HepG2 (cell line): Measurements from ENCODE around the gene ZBTB7C. TPM values are rescaled to one million over a fixed set of nuclear protein-coding genes. Genes with fewer than 3 reads are reported as not detected.

Experiments used
- ATAC-seq: fragments of 200-7000 bp; cut with Tn5 transposase; 3 replicates; pipeline ENCODE4 v1.9.1; 2020; ENCODE audit warnings: mild to moderate bottlenecking, moderate library complexity
- BruUV-seq: library from RNA; stranded (reverse); fragments of 400-500 nt; replicated peaks from 2 replicates; lab custom pipeline; 2021; lab: Mats Ljungman, UMichigan
- CTCF ChIA-PET: fragments of 300-600 bp; formaldehyde crosslinking; extraction: SDS; loops from one replicate; lab custom pipeline; 2021; ENCODE audit warnings: low total read pairs, inconsistent platforms, low intra/inter-chr PET ratio; lab: Yijun Ruan, JAX
- POLR2A ChIA-PET: fragments of 350-600 bp; sonication (Branson Sonifier 250); formaldehyde crosslinking; loops from one replicate; lab custom pipeline; 2020; ENCODE audit warnings: antibody characterized with exemption, inconsistent platforms; lab: Yijun Ruan, JAX
- DNase-seq: peaks from one replicate; pipeline ENCODE4 v3.0.0-alpha.2; 2015; ENCODE audit warnings: low spot score
- FAIRE-seq: peaks from 3 replicates; lab custom pipeline; 2011; peaks lifted over from hg19 to GRCh38; lab: Jason Lieb, UNC
- H2AFZ ChIP-seq: one replicate; pipeline ENCODE4 v1.6.1; 2011; ENCODE audit warnings: low read length, inconsistent platforms
- H3K27ac ChIP-seq: fragments of 300-600 bp; 3 replicates; pipeline ENCODE4 v1.8.0; 2011; ENCODE audit warnings: mixed run types, mild to moderate bottlenecking, mixed read lengths, low read length, inconsistent platforms; ENCODE audit not compliant: insufficient read depth; ENCODE audit errors: extremely low read length
- H3K27me3 ChIP-seq, 2 experiments: fragments of 200-600 bp in 1 of 2; 2 replicates in 1 of 2; 3 replicates in 1 of 2; pipeline versions ENCODE4 v1.6.0 to v1.8.0; 2011; ENCODE audit warnings: low read length in 2 of 2, mild to moderate bottlenecking in 2 of 2, moderate library complexity in 2 of 2, inconsistent platforms in 1 of 2; ENCODE audit not compliant: insufficient read depth in 2 of 2, control insufficient read depth in 1 of 2
- H3K36me3 ChIP-seq, 2 experiments: fragments of 200-600 bp in 1 of 2; replicated peaks in 1 of 2; 2 replicates in 1 of 2; 3 replicates in 1 of 2; pipeline versions ENCODE4 v1.5.1 to v1.8.0; 2011; ENCODE audit warnings: low read length in 2 of 2, inconsistent platforms in 1 of 2; ENCODE audit not compliant: insufficient read depth in 2 of 2, control insufficient read depth in 1 of 2
- H3K4me1 ChIP-seq: 2 replicates; pipeline ENCODE4 v1.5.1; 2012; ENCODE audit warnings: low read length, inconsistent platforms; ENCODE audit not compliant: insufficient read depth
- H3K4me2 ChIP-seq: 2 replicates; pipeline ENCODE4 v1.6.0; 2011; ENCODE audit warnings: low read depth, low read length, inconsistent platforms
- H3K4me3 ChIP-seq, 3 experiments: fragments of 200-600 bp in 1 of 3; sonication (generic), shearing (Covaris generic) in 1 of 3; replicated peaks in 1 of 3; 2 replicates each; pipeline ENCODE4 v1.5.1; 2011 to 2016; ENCODE audit warnings: low read length in 3 of 3, inconsistent platforms in 2 of 3, low read depth in 2 of 3, mild to moderate bottlenecking in 2 of 3, control low read depth in 1 of 3, mixed read lengths in 1 of 3; ENCODE audit not compliant: insufficient read depth in 1 of 3
- H3K79me2 ChIP-seq: one replicate; pipeline ENCODE4 v1.6.1; 2011; ENCODE audit warnings: low read length, inconsistent platforms; ENCODE audit not compliant: insufficient read depth
- H3K9ac ChIP-seq: 2 replicates; pipeline ENCODE4 v1.6.0; 2011; ENCODE audit warnings: mild to moderate bottlenecking, low read depth, low read length, inconsistent platforms; ENCODE audit not compliant: insufficient read depth
- H3K9me3 ChIP-seq: 2 replicates; pipeline ENCODE4 v1.5.1; 2012; ENCODE audit warnings: mild to moderate bottlenecking, low read length
- H4K20me1 ChIP-seq: 2 replicates; pipeline ENCODE4 v1.6.0; 2011; ENCODE audit warnings: inconsistent platforms, mild to moderate bottlenecking, low read length, moderate library complexity; ENCODE audit not compliant: insufficient read depth
- ATF3 ChIP-seq: sonication (generic); formaldehyde crosslinking; IDR thresholded peaks from 2 replicates; pipeline ENCODE4 v1.4.0; 2020; ENCODE audit warnings: missing genetic modification reagents
- KLF15 ChIP-seq: sonication (generic); formaldehyde crosslinking; IDR thresholded peaks from 2 replicates; pipeline ENCODE4 v1.8.1; 2023; ENCODE audit warnings: borderline replicate concordance, mild to moderate bottlenecking, inconsistent platforms, missing genetic modification reagents, mixed read lengths
- WGBS: methylation state at CpG from one replicate; pipeline ENCODE4 v1.1.6; 2017; ENCODE audit warnings: low lambda C conversion rate; 5-methylcytosine and 5-hydroxymethylcytosine counted together
- in situ Hi-C: cut with HindIII; loops from 2 replicates; pipeline ENCODE4 v1.10.0; 2017; ENCODE audit warnings: low pct_unique_long_range_greater_than_20kb; ENCODE audit not compliant: extremely low pct_ligation_motif_present
- intact Hi-C: fragments of 100-400 bp; cut with micrococcal nuclease; formaldehyde crosslinking; loops from one replicate; pipeline ENCODE4 v1.10.0; 2022; ENCODE audit not compliant: unreplicated experiment
- polyA plus RNA-seq, 8 experiments: library from polyadenylated mRNA; depleted of rRNA in 3 of 8; stranded (reverse) in 7 of 8; unstranded in 1 of 8; fragments of >200 nt; fragmentation: Illumina TruSeq in 4 of 8; extraction: Trizol in 4 of 8; gene quantifications; 2 replicates each; pipeline versions ENCODE4 v1.2.1 to v1.2.3, GENCODE V29; 2011 to 2016; ENCODE audit warnings: low read depth in 4 of 8, missing spikeins in 1 of 8, mixed read lengths in 1 of 8; ENCODE audit not compliant: insufficient read depth in 1 of 8
- total RNA-seq, 5 experiments: library from RNA; depleted of rRNA; stranded (reverse); fragments of >200 nt; fragmentation: Illumina TruSeq; extraction: Trizol; gene quantifications; 2 replicates each; pipeline ENCODE4 v1.2.3, GENCODE V29; 2016; ENCODE audit warnings: low read depth in 1 of 5
- TF ChIP-seq, protein P1 (sequence below): IDR thresholded peaks from 2 replicates; pipeline ENCODE4 v1.4.0; 2020; ENCODE audit warnings: mild to moderate bottlenecking, missing genetic modification reagents
- TF ChIP-seq, protein P2 (sequence below): sonication (generic); formaldehyde crosslinking; IDR thresholded peaks from 2 replicates; pipeline ENCODE4 v1.8.0; 2023; ENCODE audit warnings: mild to moderate bottlenecking, missing genetic modification reagents

ZBTB7C gene
- total and polyA plus RNA-seq, 2 of the 13 experiments (the other 11 are each of a cell fraction or from before 2014, with no cell fraction given): 0.01 to 0.04 TPM

DNA sequence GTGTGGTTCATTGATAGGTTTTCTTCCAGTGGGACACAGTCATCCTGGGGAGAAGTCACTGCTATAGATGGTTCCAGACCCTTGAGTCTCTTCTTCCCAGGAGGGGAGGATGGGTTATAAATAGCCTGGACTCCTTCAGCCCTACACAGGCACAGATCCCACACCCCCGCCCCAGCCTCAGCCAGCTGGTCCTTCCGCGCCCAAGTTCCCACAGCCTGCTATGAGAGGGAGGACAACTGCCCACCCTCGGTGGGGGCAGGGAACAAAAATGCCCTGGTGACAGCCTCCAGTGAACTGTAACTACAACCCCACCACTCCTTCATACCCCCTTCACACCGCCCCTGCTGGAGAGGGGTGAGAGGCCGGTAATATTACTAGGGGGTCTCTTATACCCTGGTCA lies 3.2 kb downstream of the ZBTB7C start:
- no peak overlapping the region for H3K4me2 ChIP-seq
- FAIRE-seq: no peak
- CTCF ChIA-PET: no interaction called here

DNA sequence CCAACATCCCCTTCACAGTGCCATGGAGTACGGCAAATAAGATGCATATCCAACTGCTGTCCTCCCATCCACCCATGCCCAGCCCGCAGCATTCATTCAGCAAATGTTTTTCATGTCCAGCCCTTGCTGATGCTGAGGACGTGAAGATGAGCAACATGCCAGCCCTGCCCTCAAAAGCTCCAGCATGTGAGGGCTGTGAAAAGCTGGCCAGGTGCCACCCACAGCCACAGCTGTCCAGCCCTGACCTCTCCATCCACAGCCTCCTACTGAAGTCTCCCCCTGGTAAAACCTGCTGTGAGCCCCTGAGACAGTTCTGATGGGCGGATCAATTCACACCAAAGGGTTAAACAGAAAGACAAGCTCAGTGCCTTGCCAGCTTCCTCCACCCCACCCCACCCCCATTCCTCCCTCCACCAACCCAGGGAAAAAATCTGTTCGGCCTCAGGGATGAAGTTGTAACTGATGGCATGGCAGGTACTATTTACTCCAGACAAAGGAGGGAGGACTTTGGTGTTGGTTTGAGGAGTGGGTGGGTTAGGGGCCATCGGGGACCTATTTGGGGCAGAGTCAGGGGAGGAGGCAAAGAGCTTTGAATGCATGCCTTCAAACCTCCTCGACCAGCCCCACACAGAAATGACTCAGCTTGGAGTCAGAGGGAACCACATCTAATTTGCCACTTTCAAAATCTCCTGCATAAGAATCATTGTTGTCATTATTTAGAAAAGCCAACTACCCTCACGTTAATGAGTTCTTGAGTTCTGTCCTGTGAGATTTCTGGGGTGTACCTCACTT lies 4.3 kb downstream of the ZBTB7C start:
- Histone ChIP-seq H3K27ac (no peak overlapping the region), H3K4me2 (no peak overlapping the region), H3K36me3 (no peaks in the 10 kb centered on the region), H3K9me3 (no peaks in the 10 kb centered on the region), H3K4me1 (no peaks in the 10 kb centered on the region), H4K20me1 (no peaks in the 10 kb centered on the region), H3K27me3 (peaks cover 14 to 51% of the 10 kb centered on the region in 2 experiments), H3K4me3 (no peak overlapping the region), H2AFZ (no peak overlapping the region), H3K9ac (no peak overlapping the region), H3K79me2 (no peaks in the 10 kb centered on the region)
- FAIRE-seq (no peak), ATAC-seq (no peak), DNase-seq (no peak)
- ChIA-PET CTCF (no interaction called here), POLR2A (no interaction called here)
- intact Hi-C loops (no loop called here), in situ Hi-C loops (no loop called here)
- BruUV-seq: no TSS peak
- WGBS: 14% methylated on average over 7 of the region's 8 CpGs
- TF ChIP-seq, protein P1, sequence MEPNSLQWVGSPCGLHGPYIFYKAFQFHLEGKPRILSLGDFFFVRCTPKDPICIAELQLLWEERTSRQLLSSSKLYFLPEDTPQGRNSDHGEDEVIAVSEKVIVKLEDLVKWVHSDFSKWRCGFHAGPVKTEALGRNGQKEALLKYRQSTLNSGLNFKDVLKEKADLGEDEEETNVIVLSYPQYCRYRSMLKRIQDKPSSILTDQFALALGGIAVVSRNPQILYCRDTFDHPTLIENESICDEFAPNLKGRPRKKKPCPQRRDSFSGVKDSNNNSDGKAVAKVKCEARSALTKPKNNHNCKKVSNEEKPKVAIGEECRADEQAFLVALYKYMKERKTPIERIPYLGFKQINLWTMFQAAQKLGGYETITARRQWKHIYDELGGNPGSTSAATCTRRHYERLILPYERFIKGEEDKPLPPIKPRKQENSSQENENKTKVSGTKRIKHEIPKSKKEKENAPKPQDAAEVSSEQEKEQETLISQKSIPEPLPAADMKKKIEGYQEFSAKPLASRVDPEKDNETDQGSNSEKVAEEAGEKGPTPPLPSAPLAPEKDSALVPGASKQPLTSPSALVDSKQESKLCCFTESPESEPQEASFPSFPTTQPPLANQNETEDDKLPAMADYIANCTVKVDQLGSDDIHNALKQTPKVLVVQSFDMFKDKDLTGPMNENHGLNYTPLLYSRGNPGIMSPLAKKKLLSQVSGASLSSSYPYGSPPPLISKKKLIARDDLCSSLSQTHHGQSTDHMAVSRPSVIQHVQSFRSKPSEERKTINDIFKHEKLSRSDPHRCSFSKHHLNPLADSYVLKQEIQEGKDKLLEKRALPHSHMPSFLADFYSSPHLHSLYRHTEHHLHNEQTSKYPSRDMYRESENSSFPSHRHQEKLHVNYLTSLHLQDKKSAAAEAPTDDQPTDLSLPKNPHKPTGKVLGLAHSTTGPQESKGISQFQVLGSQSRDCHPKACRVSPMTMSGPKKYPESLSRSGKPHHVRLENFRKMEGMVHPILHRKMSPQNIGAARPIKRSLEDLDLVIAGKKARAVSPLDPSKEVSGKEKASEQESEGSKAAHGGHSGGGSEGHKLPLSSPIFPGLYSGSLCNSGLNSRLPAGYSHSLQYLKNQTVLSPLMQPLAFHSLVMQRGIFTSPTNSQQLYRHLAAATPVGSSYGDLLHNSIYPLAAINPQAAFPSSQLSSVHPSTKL (CRISPR knock-in tag): no peak
- TF ChIP-seq ATF3 (CRISPR knock-in tag): no peak

More for the DNA sequence above, 3.2 kb downstream of the ZBTB7C start:
- Histone ChIP-seq H3K27me3 (peaks cover 14 to 52% of the 10 kb centered on the region in 2 experiments), H3K9ac (no peak overlapping the region), H3K9me3 (no peaks in the 10 kb centered on the region), H3K27ac (no peak overlapping the region), H3K36me3 (no peaks in the 10 kb centered on the region), H2AFZ (no peak overlapping the region), H3K79me2 (no peaks in the 10 kb centered on the region), H3K4me3 (no peak overlapping the region), H4K20me1 (no peaks in the 10 kb centered on the region; the same call in 1 of the 2 replicates), H3K4me1 (peaks cover 6% of the 10 kb centered on the region; the same call in 1 of the 2 replicates)
- no peak for ATAC-seq
- WGBS: 5% methylated on average over 3 of the region's 6 CpGs
- TF ChIP-seq, protein P2, sequence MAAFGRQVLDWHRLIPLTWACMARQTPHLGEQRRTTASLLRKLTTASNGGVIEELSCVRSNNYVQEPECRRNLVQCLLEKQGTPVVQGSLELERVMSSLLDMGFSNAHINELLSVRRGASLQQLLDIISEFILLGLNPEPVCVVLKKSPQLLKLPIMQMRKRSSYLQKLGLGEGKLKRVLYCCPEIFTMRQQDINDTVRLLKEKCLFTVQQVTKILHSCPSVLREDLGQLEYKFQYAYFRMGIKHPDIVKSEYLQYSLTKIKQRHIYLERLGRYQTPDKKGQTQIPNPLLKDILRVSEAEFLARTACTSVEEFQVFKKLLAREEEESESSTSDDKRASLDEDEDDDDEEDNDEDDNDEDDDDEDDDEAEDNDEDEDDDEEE (CRISPR knock-in tag): no peak
- TF ChIP-seq KLF15 (CRISPR knock-in tag): no peak
- in situ Hi-C loops (no loop called here), intact Hi-C loops (no loop called here)
- no TSS peak for BruUV-seq
- no peak for DNase-seq
- POLR2A ChIA-PET: no interaction called here
